Endothelial cell of umbilical vein (primary cell): ENCODE data around the gene CMA1. TPM values are rescaled to one million over a fixed set of nuclear protein-coding genes. Genes with fewer than 3 reads are reported as not detected.
"Not testable (repeated sequence)": the region's sequence is repeated elsewhere in the genome, so short reads cannot be mapped to it uniquely, and the experiment has no call there.

Source experiments
- BruUV-seq: library from RNA; stranded (reverse); fragments of 400-500 nt; replicated peaks from 2 replicates; lab custom pipeline; 2021; lab: Mats Ljungman, UMichigan
- CTCF ChIA-PET: fragments of 300-600, 350-600 bp; sonication (Branson Sonifier 250); formaldehyde crosslinking; loops from one replicate; lab custom pipeline; 2021; ENCODE audit warnings: antibody characterized with exemption, inconsistent platforms; lab: Charles Lee
- POLR2A ChIA-PET: fragments of 300-600, 350-600 bp; sonication (Branson Sonifier 250); formaldehyde crosslinking; loops from one replicate; lab custom pipeline; 2021; ENCODE audit warnings: antibody characterized with exemption, inconsistent platforms; lab: Charles Lee
- DNase-seq: peaks from one replicate; pipeline ENCODE4 v3.0.0-alpha.2; 2011; ENCODE audit warnings: low read depth, low spot score
- FAIRE-seq: peaks from 2 replicates; lab custom pipeline; 2011; peaks lifted over from hg19 to GRCh38; lab: Jason Lieb, UNC
- H2AFZ ChIP-seq: 2 replicates; pipeline ENCODE4 v1.6.0; 2012; ENCODE audit warnings: low read depth, low read length, control low read depth, inconsistent platforms
- H3K27ac ChIP-seq: 2 replicates; pipeline ENCODE4 v1.5.1; 2011; ENCODE audit warnings: low read depth, mild to moderate bottlenecking, control low read depth, low read length, moderate library complexity; ENCODE audit not compliant: insufficient read depth
- H3K27me3 ChIP-seq, 2 experiments: 2 replicates each; pipeline versions ENCODE4 v1.6.0 to v1.6.1; 2011; ENCODE audit warnings: low read length in 2 of 2, mixed read lengths in 1 of 2; ENCODE audit not compliant: control insufficient read depth in 2 of 2, insufficient read depth in 2 of 2
- H3K36me3 ChIP-seq, 2 experiments: 2 replicates in 1 of 2; 3 replicates in 1 of 2; pipeline ENCODE4 v1.5.1; 2011; ENCODE audit warnings: low read length in 2 of 2, mild to moderate bottlenecking in 1 of 2, moderate library complexity in 1 of 2; ENCODE audit not compliant: control insufficient read depth in 2 of 2, insufficient read depth in 2 of 2; ENCODE audit errors: extremely low read depth in 1 of 2
- H3K4me1 ChIP-seq: 3 replicates; pipeline ENCODE4 v1.5.1; 2011; ENCODE audit warnings: mild to moderate bottlenecking, low read length; ENCODE audit not compliant: control insufficient read depth, insufficient read depth; ENCODE audit errors: extremely low read depth
- H3K4me2 ChIP-seq: 2 replicates; pipeline ENCODE4 v1.6.1; 2011; ENCODE audit warnings: low read length, control low read depth, mixed read lengths; ENCODE audit not compliant: insufficient read depth
- H3K4me3 ChIP-seq, 3 experiments: fragments of 200-600 bp in 1 of 3; sonication (generic), shearing (Covaris generic) in 1 of 3; replicated peaks in 1 of 3; 2 replicates each; pipeline ENCODE4 v1.5.1; 2011 to 2016; ENCODE audit warnings: control low read depth in 3 of 3, low read length in 3 of 3, mild to moderate bottlenecking in 2 of 3, inconsistent platforms in 1 of 3, low read depth in 1 of 3, moderate library complexity in 1 of 3; ENCODE audit not compliant: insufficient read depth in 1 of 3
- H3K79me2 ChIP-seq: 2 replicates; pipeline ENCODE4 v1.6.0; 2012; ENCODE audit warnings: low read length, inconsistent platforms; ENCODE audit not compliant: control insufficient read depth, insufficient read depth
- H3K9ac ChIP-seq: replicated peaks from 2 replicates; pipeline ENCODE3; 2011; ENCODE audit warnings: low read length, control low read depth; ENCODE audit not compliant: insufficient read depth; ENCODE audit errors: extremely low read depth
- H3K9me1 ChIP-seq: replicated peaks from 3 replicates; pipeline ENCODE4 v1.6.0; 2011; ENCODE audit warnings: mild to moderate bottlenecking, low read length; ENCODE audit not compliant: control insufficient read depth, insufficient read depth; ENCODE audit errors: extremely low read depth
- H3K9me3 ChIP-seq: replicated peaks from 2 replicates; pipeline ENCODE4 v1.5.1; 2012; ENCODE audit warnings: low read length, inconsistent platforms; ENCODE audit not compliant: control insufficient read depth, insufficient read depth
- H4K20me1 ChIP-seq: replicated peaks from 2 replicates; pipeline ENCODE3; 2011; ENCODE audit warnings: mild to moderate bottlenecking, low read length; ENCODE audit not compliant: control insufficient read depth, insufficient read depth; ENCODE audit errors: extremely low read depth
- CTCF ChIP-seq, 2 donors: IDR thresholded peaks; 1 replicate in 1 of 2; 2 replicates in 1 of 2; pipeline ENCODE4 v1.5.1; 2011; ENCODE audit warnings: low read length in 2 of 2, mild to moderate bottlenecking in 2 of 2, moderate library complexity in 2 of 2, control low read depth in 1 of 2, inconsistent platforms in 1 of 2, low read depth in 1 of 2; ENCODE audit not compliant: insufficient read depth in 1 of 2; ENCODE audit errors: extremely low read depth in 1 of 2
- EZH2 ChIP-seq: IDR thresholded peaks from 2 replicates; pipeline ENCODE4 v1.6.1; 2012; ENCODE audit warnings: borderline replicate concordance, low read depth, mild to moderate bottlenecking, moderate library complexity, low read length, inconsistent platforms; ENCODE audit not compliant: severe bottlenecking
- FOS ChIP-seq: IDR thresholded peaks from 2 replicates; pipeline ENCODE4 v1.6.1; 2011; ENCODE audit warnings: mild to moderate bottlenecking, low read length, moderate library complexity, borderline replicate concordance; ENCODE audit not compliant: insufficient read depth
- GATA2 ChIP-seq: IDR thresholded peaks from 2 replicates; pipeline ENCODE4 v1.7.0; 2011; ENCODE audit warnings: low read depth, mild to moderate bottlenecking, moderate library complexity, mixed read lengths, low read length; ENCODE audit not compliant: insufficient read length, insufficient read depth
- JUN ChIP-seq: IDR thresholded peaks from 2 replicates; pipeline ENCODE4 v1.6.1; 2011; ENCODE audit warnings: borderline replicate concordance, low read depth; ENCODE audit not compliant: insufficient read length, insufficient read depth
- MAX ChIP-seq: IDR thresholded peaks from 2 replicates; pipeline ENCODE4 v1.6.1; 2011; ENCODE audit not compliant: insufficient read depth, insufficient read length
- MYC ChIP-seq: IDR thresholded peaks from one replicate; pipeline ENCODE4 v1.6.1; 2011; ENCODE audit warnings: mild to moderate bottlenecking, low read depth, low read length
- POLR2A ChIP-seq: IDR thresholded peaks from 2 replicates; pipeline ENCODE4 v1.6.1; 2012; ENCODE audit warnings: low read depth, mild to moderate bottlenecking, control low read depth, low read length
- POLR2AphosphoS5 ChIP-seq: IDR thresholded peaks from 2 replicates; pipeline ENCODE4 v1.6.1; 2012; ENCODE audit warnings: low read depth, mild to moderate bottlenecking, control low read depth, low read length, moderate library complexity; ENCODE audit not compliant: insufficient read depth
- dilution Hi-C: fragments of 300-500 bp; cut with MboI; formaldehyde crosslinking; loops from one replicate; pipeline ENCODE4 v1.15.0; 2019; ENCODE audit warnings: low sequenced_read_pairs; ENCODE audit not compliant: extremely low pct_ligation_motif_present
- intact Hi-C: fragments of 100-400 bp; cut with micrococcal nuclease; formaldehyde crosslinking; loops from one replicate; pipeline ENCODE4 v1.10.0; 2022
- polyA plus RNA-seq, 4 experiments: library from polyadenylated mRNA; depleted of rRNA in 3 of 4; stranded (reverse) in 3 of 4; unstranded in 1 of 4; fragments of >200 nt; gene quantifications; 2 replicates each; pipeline versions ENCODE4 v1.2.1 to v1.2.3, GENCODE V29; 2011 to 2012; ENCODE audit warnings: missing spikeins in 1 of 4
- total RNA-seq: library from RNA; stranded (reverse); gene quantifications from 2 replicates; pipeline ENCODE4 v1.2.3, GENCODE V29; 2021

The CMA1 gene
- total and polyA plus RNA-seq, 2 donors (not counting 3 experiments of a cell fraction or from before 2014, with no cell fraction given), result not detected

- BruUV-seq, result no TSS peak
- dilution Hi-C loops (no loop called here), intact Hi-C loops (no loop called here)
- H3K36me3 ChIP-seq, result no peaks in the 10 kb centered on the region
- no peak for FAIRE-seq
- no peak overlapping the region for H3K4me2 ChIP-seq
- no peaks in the 10 kb centered on the region for H3K9me3 ChIP-seq
- POLR2A ChIA-PET, result no interaction called here
- no peak overlapping the region for H3K9ac ChIP-seq
- no peak overlapping the region for H3K27ac ChIP-seq
- no peak for DNase-seq
- TF ChIP-seq MYC, result no peak
- no peak for TF ChIP-seq GATA2
- TF ChIP-seq FOS, result no peak
- no peak for TF ChIP-seq EZH2
- no peak for TF ChIP-seq CTCF (IDR thresholded peaks at IDR 0.05; ENCODE audit: extremely low read depth in 1 of 2, insufficient read depth in 1 of 2, low read depth in 1 of 2, low read length in 2 of 2)
- no peak for TF ChIP-seq JUN
- no peak for TF ChIP-seq POLR2A
- TF ChIP-seq POLR2AphosphoS5, result no peak
- TF ChIP-seq MAX, result no peak
- H3K4me3 ChIP-seq, result no peak overlapping the region
- CTCF ChIA-PET, result no interaction called here
- H3K9me1 ChIP-seq, result no peaks in the 10 kb centered on the region
- H3K79me2 ChIP-seq, result no peaks in the 10 kb centered on the region
- no peaks in the 10 kb centered on the region for H3K4me1 ChIP-seq
- H4K20me1 ChIP-seq, result no peaks in the 10 kb centered on the region
- H2AFZ ChIP-seq, result no peak overlapping the region
- H3K27me3 ChIP-seq, result no peaks in the 10 kb centered on the region
Observed at GRCh38 chr14:24473211-24473610, 34.9 kb downstream of the CMA1 start.

GRCh38 chr14:24470450-24470849 is 37.6 kb downstream of the CMA1 start:
- POLR2A ChIA-PET, H3K4me2 ChIP-seq, H3K9me1 ChIP-seq, dilution Hi-C loops, H3K36me3 ChIP-seq, intact Hi-C loops, H3K4me3 ChIP-seq, CTCF ChIA-PET, H3K4me1 ChIP-seq, DNase-seq, H4K20me1 ChIP-seq, H2AFZ ChIP-seq, H3K9ac ChIP-seq, H3K9me3 ChIP-seq, FAIRE-seq, H3K27me3 ChIP-seq, H3K27ac ChIP-seq, BruUV-seq, H3K79me2 ChIP-seq: not testable (repeated sequence)
